H1 (cell line): ENCODE data around the gene CBX4. TPM values are rescaled to one million over a fixed set of nuclear protein-coding genes. Genes with fewer than 3 reads are reported as not detected.

Experiments used
- CTCF ChIA-PET: fragments of 300-600 bp; sonication (Branson Sonifier 250); formaldehyde crosslinking; loops from one replicate; lab custom pipeline; 2021; ENCODE audit not compliant: partially characterized antibody; lab: Charles Lee
- POLR2A ChIA-PET: fragments of 300-600 bp; sonication (Branson Sonifier 250); formaldehyde crosslinking; loops from one replicate; lab custom pipeline; 2021; ENCODE audit warnings: inconsistent platforms; ENCODE audit not compliant: partially characterized antibody; lab: Charles Lee
- DNase-seq, 2 experiments: peaks; one replicate each; pipeline versions ENCODE4 v3.0.0 to v3.0.0-alpha.2; 2010 to 2022; ENCODE audit warnings: low spot score in 2 of 2, low read depth in 1 of 2, mixed read lengths in 1 of 2
- FAIRE-seq: peaks from 2 replicates; lab custom pipeline; 2011; peaks lifted over from hg19 to GRCh38; lab: Jason Lieb, UNC
- H2AFZ ChIP-seq: 2 replicates; pipeline ENCODE4 v1.8.1; 2012; ENCODE audit warnings: low read length, inconsistent platforms
- H2AK5ac ChIP-seq: 2 replicates; pipeline ENCODE4 v1.6.1; 2013; ENCODE audit warnings: low read depth, low read length
- H2BK120ac ChIP-seq: replicated peaks from 2 replicates; pipeline ENCODE3; 2013; ENCODE audit warnings: low read depth, low read length, inconsistent platforms
- H2BK12ac ChIP-seq: 2 replicates; pipeline ENCODE4 v1.6.1; 2013; ENCODE audit warnings: low read depth, low read length
- H2BK15ac ChIP-seq: 2 replicates; pipeline ENCODE4 v1.6.1; 2013; ENCODE audit warnings: low read length
- H2BK20ac ChIP-seq: 2 replicates; pipeline ENCODE4 v1.6.1; 2013; ENCODE audit warnings: low read length
- H2BK5ac ChIP-seq: 2 replicates; pipeline ENCODE4 v1.6.1; 2013; ENCODE audit warnings: low read depth, low read length
- H3K14ac ChIP-seq: 2 replicates; pipeline ENCODE4 v1.6.1; 2013; ENCODE audit warnings: inconsistent platforms; ENCODE audit not compliant: insufficient read length
- H3K18ac ChIP-seq: 2 replicates; pipeline ENCODE4 v1.6.1; 2013; ENCODE audit warnings: low read length; ENCODE audit errors: extremely low read depth
- H3K23ac ChIP-seq: 2 replicates; pipeline ENCODE4 v1.6.1; 2013; ENCODE audit warnings: inconsistent platforms; ENCODE audit not compliant: insufficient read length
- H3K23me2 ChIP-seq: 2 replicates; pipeline ENCODE4 v1.6.1; 2013; ENCODE audit warnings: low read depth, low read length
- H3K27ac ChIP-seq: 2 replicates; pipeline ENCODE4 v1.6.1; 2011; ENCODE audit warnings: low read depth, low read length, inconsistent platforms
- H3K27me3 ChIP-seq, 4 experiments: replicated peaks in 1 of 4; 1 replicate in 1 of 4; 2 replicates in 3 of 4; pipeline versions ENCODE4 v1.6.1 to v1.8.1; 2011 to 2013; ENCODE audit warnings: low read length in 3 of 4, mild to moderate bottlenecking in 3 of 4, inconsistent platforms in 2 of 4, mixed read lengths in 2 of 4, moderate library complexity in 1 of 4; ENCODE audit not compliant: control insufficient read depth in 3 of 4, insufficient read depth in 3 of 4; ENCODE audit errors: extremely low read depth in 1 of 4
- H3K36me3 ChIP-seq, 4 experiments: 2 replicates each; pipeline versions ENCODE4 v1.6.1 to v1.8.1; 2011 to 2013; ENCODE audit warnings: mild to moderate bottlenecking in 4 of 4, low read length in 3 of 4, moderate library complexity in 2 of 4, control low read depth in 1 of 4, inconsistent platforms in 1 of 4; ENCODE audit not compliant: insufficient read depth in 4 of 4, control insufficient read depth in 2 of 4
- H3K4ac ChIP-seq: replicated peaks from 2 replicates; pipeline ENCODE3; 2013; ENCODE audit warnings: low read length, low read depth, mixed read lengths, inconsistent platforms; ENCODE audit not compliant: insufficient read length
- H3K4me1 ChIP-seq, 4 experiments: replicated peaks in 1 of 4; 1 replicate in 1 of 4; 2 replicates in 3 of 4; pipeline versions ENCODE4 v1.6.1 to v1.8.1; 2011 to 2013; ENCODE audit warnings: low read length in 3 of 4, inconsistent platforms in 2 of 4, mixed read lengths in 1 of 4; ENCODE audit not compliant: insufficient read depth in 4 of 4, control insufficient read depth in 3 of 4
- H3K4me2 ChIP-seq, 2 experiments: 2 replicates each; pipeline versions ENCODE4 v1.6.1 to v1.8.1; 2011 to 2013; ENCODE audit warnings: low read depth in 2 of 2, low read length in 2 of 2, control low read depth in 1 of 2, inconsistent platforms in 1 of 2, mild to moderate bottlenecking in 1 of 2; ENCODE audit not compliant: insufficient read depth in 1 of 2
- H3K4me3 ChIP-seq, 4 experiments: fragments of 200-600, 300-600 bp in 1 of 4; sonication (generic), shearing (Covaris generic), sonication (Bioruptor Twin) in 1 of 4; 2 replicates each; pipeline versions ENCODE4 v1.5.1 to v1.8.1; 2011 to 2016; ENCODE audit warnings: low read length in 4 of 4, low read depth in 3 of 4, control low read depth in 2 of 4, inconsistent platforms in 2 of 4, mild to moderate bottlenecking in 2 of 4, mixed read lengths in 1 of 4, moderate library complexity in 1 of 4; ENCODE audit not compliant: insufficient read depth in 2 of 4; ENCODE audit errors: extremely low read depth in 1 of 4
- H3K56ac ChIP-seq: replicated peaks from 2 replicates; pipeline ENCODE3; 2013; ENCODE audit warnings: low read depth, mild to moderate bottlenecking, mixed read lengths, low read length, inconsistent platforms; ENCODE audit not compliant: insufficient read length
- H3K79me1 ChIP-seq: 2 replicates; pipeline ENCODE4 v1.6.1; 2013; ENCODE audit warnings: low read depth, low read length, control low read depth
- H3K79me2 ChIP-seq, 2 experiments: 2 replicates each; pipeline versions ENCODE4 v1.6.1 to v1.8.1; 2012 to 2013; ENCODE audit warnings: low read length in 2 of 2, mild to moderate bottlenecking in 2 of 2, inconsistent platforms in 1 of 2; ENCODE audit not compliant: insufficient read depth in 2 of 2, control insufficient read depth in 1 of 2
- H3K9ac ChIP-seq, 4 experiments: replicated peaks in 1 of 4; 1 replicate in 1 of 4; 2 replicates in 3 of 4; pipeline versions ENCODE4 v1.6.1 to v1.8.1; 2011 to 2013; ENCODE audit warnings: low read depth in 3 of 4, low read length in 3 of 4, control low read depth in 2 of 4, mild to moderate bottlenecking in 2 of 4, moderate library complexity in 2 of 4, inconsistent platforms in 1 of 4; ENCODE audit errors: extremely low read depth in 1 of 4
- H3K9me3 ChIP-seq, 2 experiments: 2 replicates each; pipeline versions ENCODE4 v1.6.1 to v1.8.1; 2012 to 2013; ENCODE audit warnings: mild to moderate bottlenecking in 2 of 2, moderate library complexity in 2 of 2, control low read depth in 1 of 2, inconsistent platforms in 1 of 2, low read depth in 1 of 2, low read length in 1 of 2, mixed read lengths in 1 of 2; ENCODE audit not compliant: insufficient read depth in 2 of 2
- H4K20me1 ChIP-seq, 2 experiments: replicated peaks in 1 of 2; 2 replicates each; pipeline versions ENCODE3 to v1.8.1; 2011 to 2013; ENCODE audit warnings: inconsistent platforms in 2 of 2, low read length in 2 of 2, mild to moderate bottlenecking in 1 of 2; ENCODE audit not compliant: insufficient read depth in 2 of 2, control insufficient read depth in 1 of 2
- H4K5ac ChIP-seq: 2 replicates; pipeline ENCODE4 v1.6.1; 2013; ENCODE audit warnings: low read length, low read depth, mixed read lengths, inconsistent platforms; ENCODE audit not compliant: insufficient read length
- H4K8ac ChIP-seq: 2 replicates; pipeline ENCODE4 v1.8.0; 2013; ENCODE audit warnings: mild to moderate bottlenecking, moderate library complexity, low read length, inconsistent platforms; ENCODE audit not compliant: insufficient read depth; ENCODE audit errors: extremely low read depth
- H4K91ac ChIP-seq: replicated peaks from 2 replicates; pipeline ENCODE3; 2013; ENCODE audit warnings: low read length, mixed read lengths, inconsistent platforms; ENCODE audit not compliant: insufficient read length
- ASH2L ChIP-seq: fragments of 200-600, 300-600 bp; sonication (generic); IDR thresholded peaks from one replicate; pipeline ENCODE4 v1.7.1; 2017; ENCODE audit warnings: low read length
- BRCA1 ChIP-seq: IDR thresholded peaks from 2 replicates; pipeline ENCODE4 v1.6.1; 2012; ENCODE audit warnings: low read depth, low read length, improper control_type of control experiment
- HDAC2 ChIP-seq, 2 experiments: fragments of 300-600 bp in 1 of 2; sonication (generic) in 1 of 2; IDR thresholded peaks; 2 replicates each; pipeline ENCODE4 v1.6.1; 2011 to 2012; ENCODE audit warnings: low read depth in 2 of 2, low read length in 2 of 2, mild to moderate bottlenecking in 2 of 2, moderate library complexity in 2 of 2, borderline replicate concordance in 1 of 2, inconsistent platforms in 1 of 2
- PHF8 ChIP-seq: fragments of 200-600 bp; sonication (generic); conservative IDR thresholded peaks from 2 replicates; pipeline ENCODE4 v1.7.1; 2012; ENCODE audit warnings: low read depth, mild to moderate bottlenecking, inconsistent platforms, low read length, moderate library complexity
- POLR2A ChIP-seq, 2 experiments: IDR thresholded peaks; 1 replicate in 1 of 2; 2 replicates in 1 of 2; pipeline ENCODE4 v1.6.1; 2011; ENCODE audit warnings: low read depth in 2 of 2, low read length in 2 of 2, mild to moderate bottlenecking in 2 of 2; ENCODE audit errors: control extremely low read depth in 1 of 2
- RBBP5 ChIP-seq: IDR thresholded peaks from 2 replicates; pipeline ENCODE4 v1.7.1; 2012; ENCODE audit warnings: low read depth, mild to moderate bottlenecking, inconsistent platforms, low read length, moderate library complexity, borderline replicate concordance
- SP4 ChIP-seq: IDR thresholded peaks from 2 replicates; pipeline ENCODE4 v1.6.1; 2012; ENCODE audit warnings: low read length, inconsistent platforms
- SRF ChIP-seq: IDR thresholded peaks from 2 replicates; pipeline ENCODE4 v1.6.1; 2011; ENCODE audit warnings: mild to moderate bottlenecking, low read depth, low read length, moderate library complexity
- TEAD4 ChIP-seq: IDR thresholded peaks from 2 replicates; pipeline ENCODE4 v1.6.1; 2012; ENCODE audit warnings: low read depth, low read length, inconsistent platforms, mixed read lengths
- WGBS, 2 experiments: shearing (Covaris generic) in 1 of 2; methylation state at CpG; one replicate each; pipeline versions ENCODE4 v1.1.6 to v1.1.7; 2013 to 2015; ENCODE audit warnings: low lambda C conversion rate in 2 of 2, mixed read lengths in 2 of 2, inconsistent platforms in 1 of 2, low coverage in 1 of 2, missing lambda C conversion rate in 1 of 2; ENCODE audit not compliant: insufficient replicate concordance in 2 of 2, insufficient coverage in 1 of 2, insufficient read length in 1 of 2; ENCODE audit errors: extremely low coverage in 1 of 2, missing lambda C conversion rate in 1 of 2; 5-methylcytosine and 5-hydroxymethylcytosine counted together
- polyA plus RNA-seq, 7 experiments: library from polyadenylated mRNA; depleted of rRNA in 3 of 7; stranded (reverse) in 5 of 7; unstranded in 2 of 7; fragments of >200 nt in 5 of 7; fragments of 200-250 nt in 2 of 7; gene quantifications; 1 replicate in 5 of 7; 2 replicates in 1 of 7; 4 replicates in 1 of 7; pipeline versions ENCODE4 v1.2.1 to v1.2.3, GENCODE V29; 2011 to 2013; ENCODE audit warnings: missing spikeins in 2 of 7, mixed read lengths in 2 of 7
- total RNA-seq: library from RNA; stranded (reverse); fragmentation: NEBNext Ultra II Directional; extraction: Animal tissue kit (Norgen Biotek cat#: 25700); gene quantifications from 2 replicates; pipeline ENCODE4 v1.2.1, GENCODE V29; 2021
- TF ChIP-seq, protein P1 (sequence below): IDR thresholded peaks from 2 replicates; pipeline ENCODE4 v1.6.1; 2012; ENCODE audit warnings: inconsistent platforms

Gene CBX4
- total and polyA plus RNA-seq, 2 of the 8 experiments (the other 6 are each of a cell fraction or from before 2014, with no cell fraction given) = 1.8 to 4.0 TPM

- H2BK15ac ChIP-seq = no peak overlapping the region
- H2BK20ac ChIP-seq = no peak overlapping the region
- H4K5ac ChIP-seq = no peak overlapping the region
- no peaks in the 10 kb centered on the region for H3K23me2 ChIP-seq
- H3K18ac ChIP-seq = no peak overlapping the region
- no peaks in the 10 kb centered on the region for H4K20me1 ChIP-seq
- no peak overlapping the region for H3K14ac ChIP-seq
- no peaks in the 10 kb centered on the region for H3K27me3 ChIP-seq
- WGBS, 2 experiments = 92% methylated on average over 10 of the region's 10 CpGs; no CpG with 5 or more reads in 1 of the 2 experiments
- H3K79me1 ChIP-seq = no peaks in the 10 kb centered on the region
- H3K56ac ChIP-seq = no peak overlapping the region
- H3K27ac ChIP-seq = no peak overlapping the region
- no peaks in the 10 kb centered on the region for H3K36me3 ChIP-seq
- H2BK120ac ChIP-seq = no peak overlapping the region
- no peak overlapping the region for H2BK5ac ChIP-seq
- no peak overlapping the region for H3K4me2 ChIP-seq
- no peak overlapping the region for H2AK5ac ChIP-seq
- POLR2A ChIA-PET = interaction anchor here (1.3 to 1.5 kb wide), 2 partner anchors 11 to 22 kb away, joined by 3 read pairs; no protein-coding TSS in a partner anchor
- no peak overlapping the region for H4K91ac ChIP-seq
- no peak overlapping the region; the same call in 1 of the 2 replicates for H4K8ac ChIP-seq
- H3K4ac ChIP-seq = no peak overlapping the region
- FAIRE-seq = no peak
- CTCF ChIA-PET = interaction anchor here (1.4 to 7.3 kb wide), 3 partner anchors 8 to 45 kb away, joined by 3 to 64 read pairs (median 5); no protein-coding TSS in a partner anchor
- H2AFZ ChIP-seq = no peak overlapping the region
- H3K23ac ChIP-seq = no peak overlapping the region
- TF ChIP-seq HDAC2 (IDR thresholded peaks at IDR 0.05; ENCODE audit: borderline replicate concordance in 1 of 2, low read depth in 2 of 2, low read length in 2 of 2) = no peak
- no peak for TF ChIP-seq TEAD4
- no peak for TF ChIP-seq SRF
- TF ChIP-seq SP4 = no peak
- TF ChIP-seq, protein P1, sequence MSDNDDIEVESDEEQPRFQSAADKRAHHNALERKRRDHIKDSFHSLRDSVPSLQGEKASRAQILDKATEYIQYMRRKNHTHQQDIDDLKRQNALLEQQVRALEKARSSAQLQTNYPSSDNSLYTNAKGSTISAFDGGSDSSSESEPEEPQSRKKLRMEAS = no peak
- no peak for TF ChIP-seq PHF8
- TF ChIP-seq ASH2L = no peak
- no peak for TF ChIP-seq BRCA1
- TF ChIP-seq RBBP5 = no peak
- no peak for TF ChIP-seq POLR2A (IDR thresholded peaks at IDR 0.05; ENCODE audit: control extremely low read depth in 1 of 2, low read depth in 2 of 2, low read length in 2 of 2)
- no peak for DNase-seq
- no peaks in the 10 kb centered on the region for H3K79me2 ChIP-seq
- no peak overlapping the region for H3K4me3 ChIP-seq
- H3K9me3 ChIP-seq = no peaks in the 10 kb centered on the region
- H3K9ac ChIP-seq = no peak overlapping the region
- H3K4me1 ChIP-seq = no peaks in the 10 kb centered on the region; a peak in 1 of 7 replicates
- H2BK12ac ChIP-seq = no peak overlapping the region
These were observed 39.2 kb upstream of the CBX4 start for GRCh38 chr17:79878329-79878947.
